HG03064 (cell line): ENCODE results near the gene MAP2K7.
"Not testable (repeated sequence)": the region's sequence is repeated elsewhere in the genome, so short reads cannot be mapped to it uniquely, and the experiment has no call there.

Experiments
- ATAC-seq: cut with Tn5 transposase; IDR thresholded peaks from one replicate; pipeline ENCODE4 v1.9.1; 2021; ENCODE audit warnings: low read depth; ENCODE audit not compliant: unreplicated experiment

MAP2K7 gene

GRCh38 chr19:7903244-7904073 lies at the start of gene MAP2K7:
MAP2K7 (plus strand) TSS chr19:7903877; CDS start chr19:7903945, 68 bp downstream.
- ATAC-seq = peak; percentile 65

- ATAC-seq = no peak
These were observed 48.1 kb upstream of the MAP2K7 start for GRCh38 chr19:7855426-7856108.

- no peak for ATAC-seq
These were observed 47.5 kb upstream of the MAP2K7 start for GRCh38 chr19:7856109-7856591.

GRCh38 chr19:7856679-7857663 lies 46.7 kb upstream of the MAP2K7 start:
- no peak for ATAC-seq

GRCh38 chr19:7857727-7858108 lies 46.0 kb upstream of the MAP2K7 start:
- no peak for ATAC-seq

GRCh38 chr19:7858109-7858770 lies 45.4 kb upstream of the MAP2K7 start:
- no peak for ATAC-seq

- ATAC-seq = not testable (repeated sequence)
These were observed 44.6 kb upstream of the MAP2K7 start for GRCh38 chr19:7859087-7859486.

- ATAC-seq = no peak
These were observed 43.6 kb upstream of the MAP2K7 start for GRCh38 chr19:7859831-7860713.

GRCh38 chr19:7860714-7861618 lies 42.7 kb upstream of the MAP2K7 start:
- ATAC-seq = no peak

GRCh38 chr19:7861619-7862412 lies 41.9 kb upstream of the MAP2K7 start:
- ATAC-seq = no peak

GRCh38 chr19:7862413-7862951 lies 41.2 kb upstream of the MAP2K7 start:
- no peak for ATAC-seq

- no peak for ATAC-seq
These were observed 40.3 kb upstream of the MAP2K7 start for GRCh38 chr19:7863157-7863970.

GRCh38 chr19:7863971-7864689 lies 39.5 kb upstream of the MAP2K7 start:
- ATAC-seq = no peak

- no peak for ATAC-seq
These were observed 39.0 kb upstream of the MAP2K7 start for GRCh38 chr19:7864690-7865074.

GRCh38 chr19:7865262-7865911 lies 38.3 kb upstream of the MAP2K7 start:
- ATAC-seq = no peak
